Tibial nerve (tissue), 3 donors: ENCODE results near the gene RPL37A.

Experiments used
- POLR2A ChIP-seq, 2 donors: fragments of 450-650 bp; IDR thresholded peaks; one replicate each; pipeline ENCODE4 v1.6.1; 2017; ENCODE audit warnings: antibody characterized with exemption in 2 of 2, mild to moderate bottlenecking in 2 of 2, moderate library complexity in 2 of 2
- TF ChIP-seq, protein P1 (sequence below), 5 experiments: fragments of 200-600 bp in 3 of 5; fragments of 450-650 bp in 2 of 5; sonication (generic) in 3 of 5; IDR thresholded peaks; one replicate each; pipeline ENCODE4 v1.5.1; 2016 to 2019; ENCODE audit warnings: antibody characterized with exemption in 5 of 5, mild to moderate bottlenecking in 3 of 5, moderate library complexity in 2 of 5

DNA sequence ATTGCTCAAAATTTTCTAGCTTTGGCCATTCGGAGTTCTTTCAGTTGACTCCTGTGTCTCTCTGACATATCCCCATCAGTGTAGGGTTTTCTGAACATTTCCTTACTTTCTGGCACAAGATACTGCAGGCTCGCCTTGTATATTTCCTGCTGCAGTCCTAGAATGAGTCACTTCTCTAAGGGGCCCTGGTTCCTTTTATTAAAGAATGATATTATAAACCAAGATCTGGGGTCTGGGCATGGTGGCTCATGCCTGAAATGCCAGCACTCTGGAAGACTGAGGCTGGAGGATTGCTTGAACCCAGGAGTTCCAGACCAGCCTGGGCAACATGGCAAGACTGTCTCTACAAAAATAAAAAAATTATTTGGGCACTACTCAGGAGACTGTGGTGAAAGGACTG, 3.0 kb upstream of the RPL37A start:
- TF ChIP-seq, protein P1, sequence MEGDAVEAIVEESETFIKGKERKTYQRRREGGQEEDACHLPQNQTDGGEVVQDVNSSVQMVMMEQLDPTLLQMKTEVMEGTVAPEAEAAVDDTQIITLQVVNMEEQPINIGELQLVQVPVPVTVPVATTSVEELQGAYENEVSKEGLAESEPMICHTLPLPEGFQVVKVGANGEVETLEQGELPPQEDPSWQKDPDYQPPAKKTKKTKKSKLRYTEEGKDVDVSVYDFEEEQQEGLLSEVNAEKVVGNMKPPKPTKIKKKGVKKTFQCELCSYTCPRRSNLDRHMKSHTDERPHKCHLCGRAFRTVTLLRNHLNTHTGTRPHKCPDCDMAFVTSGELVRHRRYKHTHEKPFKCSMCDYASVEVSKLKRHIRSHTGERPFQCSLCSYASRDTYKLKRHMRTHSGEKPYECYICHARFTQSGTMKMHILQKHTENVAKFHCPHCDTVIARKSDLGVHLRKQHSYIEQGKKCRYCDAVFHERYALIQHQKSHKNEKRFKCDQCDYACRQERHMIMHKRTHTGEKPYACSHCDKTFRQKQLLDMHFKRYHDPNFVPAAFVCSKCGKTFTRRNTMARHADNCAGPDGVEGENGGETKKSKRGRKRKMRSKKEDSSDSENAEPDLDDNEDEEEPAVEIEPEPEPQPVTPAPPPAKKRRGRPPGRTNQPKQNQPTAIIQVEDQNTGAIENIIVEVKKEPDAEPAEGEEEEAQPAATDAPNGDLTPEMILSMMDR (IDR thresholded peaks at IDR 0.05) = no peak
- no peak for TF ChIP-seq POLR2A (IDR thresholded peaks at IDR 0.05)
